ENCODE data around the gene PRDM5. TPM values are rescaled to one million over a fixed set of nuclear protein-coding genes. Genes with fewer than 3 reads are reported as not detected.
"Not testable (repeated sequence)": the region's sequence is repeated elsewhere in the genome, so short reads cannot be mapped to it uniquely, and the experiment has no call there.

Gene PRDM5
- total RNA-seq, 1 donor from 2014 or later = not detected

GRCh38 chr4:120664851-120665250, 257.7 kb downstream of the PRDM5 start:
- DNase-seq = no peak
- Mint-ChIP-seq H3K36me3 (ENCODE audit: low read depth) (no peaks in the 10 kb centered on the region), H3K4me1 (no peaks in the 10 kb centered on the region), H3K27ac (no peak overlapping the region), H3K4me3 (no peak overlapping the region), H3K9me3 (no peaks in the 10 kb centered on the region), H3K27me3 (no peaks in the 10 kb centered on the region)
- intact Hi-C loops (cut with micrococcal nuclease) = no loop called here

DNA sequence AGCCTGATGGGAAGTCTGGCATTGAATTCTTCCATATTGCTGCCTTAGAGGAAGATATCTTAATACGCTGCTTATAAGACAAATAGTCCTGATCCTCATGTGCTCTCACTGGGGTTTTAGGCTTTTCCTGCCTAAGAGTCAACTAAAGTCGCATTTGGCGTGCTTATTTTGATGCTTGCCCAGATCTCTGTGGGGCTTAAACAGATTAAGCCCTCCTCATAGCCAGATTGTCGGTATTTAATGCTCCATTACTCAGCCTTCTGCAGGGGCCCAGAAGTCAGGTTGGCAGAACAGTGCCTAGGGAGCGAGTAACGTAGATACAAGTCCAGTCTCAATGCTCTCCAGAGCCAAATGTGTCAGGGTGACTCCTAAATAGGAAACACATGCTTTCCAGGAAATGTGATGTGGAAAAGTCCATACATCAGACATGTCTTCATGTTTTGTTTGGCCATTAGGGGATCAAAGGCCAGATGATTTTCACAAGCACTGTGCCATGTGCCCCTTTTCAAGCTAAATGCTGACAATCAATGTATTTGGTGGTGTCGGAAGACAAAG, 262.8 kb downstream of the PRDM5 start:
- peaks cover 9% of the 10 kb centered on the region for H3K27me3 Mint-ChIP-seq
- no peak overlapping the region for H3K4me3 Mint-ChIP-seq
- H3K4me1 Mint-ChIP-seq = no peaks in the 10 kb centered on the region
- no peak overlapping the region for H3K27ac Mint-ChIP-seq
- DNase-seq = no peak
- H3K9me3 Mint-ChIP-seq = no peaks in the 10 kb centered on the region
- intact Hi-C loops (cut with micrococcal nuclease) = no loop called here
- no peaks in the 10 kb centered on the region for H3K36me3 Mint-ChIP-seq (ENCODE audit: low read depth)

GRCh38 chr4:120658772-120659171, 263.8 kb downstream of the PRDM5 start:
- intact Hi-C loops (cut with micrococcal nuclease) = no loop called here
- DNase-seq = no peak
- Mint-ChIP-seq H3K4me1 (no peaks in the 10 kb centered on the region), H3K36me3 (ENCODE audit: low read depth) (no peaks in the 10 kb centered on the region), H3K27me3 (peaks cover 9% of the 10 kb centered on the region), H3K9me3 (no peaks in the 10 kb centered on the region), H3K27ac (no peak overlapping the region), H3K4me3 (no peak overlapping the region)

GRCh38 chr4:120653804-120654573, 268.5 kb downstream of the PRDM5 start:
- no peak for DNase-seq
- no peak overlapping the region for H3K4me3 Mint-ChIP-seq
- peaks cover 3% of the 10 kb centered on the region for H3K27me3 Mint-ChIP-seq
- no peaks in the 10 kb centered on the region for H3K9me3 Mint-ChIP-seq
- H3K4me1 Mint-ChIP-seq = no peaks in the 10 kb centered on the region
- no peaks in the 10 kb centered on the region for H3K36me3 Mint-ChIP-seq (ENCODE audit: low read depth)
- H3K27ac Mint-ChIP-seq = no peak overlapping the region
- intact Hi-C loops (cut with micrococcal nuclease) = no loop called here

- intact Hi-C loops (cut with micrococcal nuclease); H3K27me3 Mint-ChIP-seq; H3K9me3 Mint-ChIP-seq; H3K27ac Mint-ChIP-seq; H3K4me1 Mint-ChIP-seq; DNase-seq; H3K36me3 Mint-ChIP-seq (ENCODE audit: low read depth); H3K4me3 Mint-ChIP-seq: not testable (repeated sequence)
Observed at GRCh38 chr4:120648336-120648735, 274.2 kb downstream of the PRDM5 start.

Other genes with a start within 250 kb of the PRDM5 start
- 0.14 TPM in 1 of 2 replicates, not detected in the other for gene NDNF, start 149.8 kb upstream of the PRDM5 start, total RNA-seq
- gene TNIP3, start 241.6 kb upstream of the PRDM5 start, total RNA-seq = 18.9 and 20.9 TPM in 2 replicates